NCI-H82 treated with DMSO at 0.1 percent for 48 hours (cell line): ENCODE data around the gene STARD13.

Experiments used
- DNase-seq: peaks from one replicate; lab custom pipeline; 2025; ENCODE audit not compliant: unreplicated experiment; lab: John Stamatoyannopoulos, UW

STARD13 gene

GRCh38 chr13:33204130-33204927, 81.2 kb downstream of the STARD13 start:
- DNase-seq, result no peak

GRCh38 chr13:33202644-33203169, 82.8 kb downstream of the STARD13 start:
- no peak for DNase-seq

GRCh38 chr13:33201659-33202058, 83.9 kb downstream of the STARD13 start:
- DNase-seq, result no peak

DNA sequence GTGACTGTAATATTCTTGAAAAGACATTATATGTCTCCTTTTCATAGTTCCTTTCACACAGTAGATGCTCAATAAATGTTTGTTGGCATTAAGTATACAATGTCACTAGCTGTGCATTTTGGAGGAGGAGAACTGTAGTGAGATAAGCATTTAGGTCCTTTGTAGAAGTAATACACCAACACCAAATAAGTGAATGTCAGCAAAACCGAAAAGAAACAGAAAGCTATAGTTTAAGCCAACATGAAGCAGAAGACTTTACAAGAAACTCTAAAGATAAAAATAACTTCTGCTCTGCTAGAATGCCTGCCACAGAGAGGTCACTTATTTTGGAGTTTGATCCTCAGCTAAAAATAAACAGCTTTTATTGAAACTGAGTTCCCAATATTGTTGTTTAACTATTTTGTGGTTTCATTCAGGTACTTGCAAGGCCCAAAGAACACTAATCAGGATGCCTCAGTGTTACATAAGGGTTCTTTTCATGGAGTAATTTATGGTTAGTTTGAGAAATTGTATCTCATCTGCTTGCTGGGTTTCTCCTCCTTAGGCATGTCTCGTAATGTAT, 86.2 kb downstream of the STARD13 start:
- DNase-seq, result no peak

DNA sequence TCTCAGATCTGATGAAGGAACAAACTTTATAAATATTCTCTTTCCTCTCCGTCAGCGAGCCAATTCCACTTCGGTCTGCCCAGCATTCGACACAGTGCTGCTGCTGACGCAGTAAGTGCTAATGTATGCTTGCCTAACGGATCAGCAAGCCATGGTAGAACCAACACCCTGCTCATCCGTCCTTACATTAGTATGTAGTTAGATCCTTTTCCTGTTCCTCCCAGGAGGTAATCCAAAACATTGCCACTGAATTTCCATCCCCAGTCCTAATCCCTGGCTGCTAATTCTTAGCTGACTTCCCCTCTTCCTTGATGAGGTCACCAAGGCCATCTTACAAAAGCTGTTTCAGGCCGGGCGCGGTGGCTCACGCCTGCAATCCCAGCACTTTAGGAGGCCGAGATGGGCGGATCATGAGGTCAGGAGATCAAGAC, 88.0 kb downstream of the STARD13 start:
- peak; percentile 25 for DNase-seq

DNA sequence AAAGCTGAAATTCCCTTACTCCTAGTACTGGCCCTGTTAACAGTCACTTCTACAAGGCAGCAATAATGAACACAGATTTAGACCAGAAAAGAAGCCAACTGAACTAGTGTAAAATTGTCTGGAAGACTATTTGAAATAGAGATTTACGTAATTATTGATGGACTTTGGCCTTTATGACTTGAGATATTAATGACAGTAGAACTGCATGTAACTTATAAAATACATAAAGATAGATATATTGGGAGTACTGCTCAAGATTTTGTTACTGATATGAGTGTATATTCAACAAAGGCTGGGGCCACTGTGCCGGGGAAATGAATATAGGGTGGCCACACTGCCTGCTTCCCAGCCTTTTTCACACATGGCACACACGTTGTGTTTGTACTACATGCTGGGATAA, 88.8 kb downstream of the STARD13 start:
- DNase-seq, result no peak

GRCh38 chr13:33195693-33196464, 89.7 kb downstream of the STARD13 start:
- no peak for DNase-seq

- no peak for DNase-seq
These were observed 90.5 kb downstream of the STARD13 start for GRCh38 chr13:33194820-33195692.

GRCh38 chr13:33193428-33193974, 92.1 kb downstream of the STARD13 start:
- peak; percentile 59 for DNase-seq

DNA sequence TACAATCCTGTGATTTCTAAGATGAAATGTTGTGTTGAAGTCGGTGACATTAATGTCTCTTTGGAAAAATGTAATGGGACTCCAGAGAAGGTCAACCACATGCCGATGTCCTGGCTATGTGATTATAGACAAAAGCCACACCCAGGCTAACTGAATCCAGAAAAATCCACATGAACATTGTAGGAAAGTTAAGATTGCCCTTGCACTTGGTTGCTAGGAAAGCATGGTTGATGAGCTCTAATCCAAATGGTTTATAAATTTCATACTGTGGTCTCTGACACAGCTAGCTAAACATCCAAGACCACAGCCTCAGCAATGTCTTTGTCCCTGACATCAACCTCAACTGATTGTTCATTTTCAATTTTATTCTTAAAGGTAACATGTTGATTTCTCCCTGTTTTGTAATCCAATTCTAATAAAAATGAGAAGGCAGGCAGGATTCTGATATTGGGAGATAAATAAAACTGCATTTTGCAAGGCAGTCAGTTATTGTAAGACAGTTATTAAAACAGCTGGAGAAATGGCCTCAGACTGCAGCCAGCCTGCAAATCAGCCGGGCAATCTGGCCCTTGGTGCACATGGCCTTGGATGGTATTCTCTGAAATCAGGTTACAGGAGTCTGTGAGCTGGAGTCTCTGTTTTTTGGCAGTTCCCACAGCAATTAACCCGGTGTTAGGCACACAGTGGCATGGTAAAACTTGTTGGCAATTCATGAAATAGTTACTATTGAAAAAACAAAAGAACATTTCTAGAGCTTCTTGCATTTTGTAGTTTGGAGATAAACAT, 93.9 kb downstream of the STARD13 start:
- DNase-seq, result no peak

- no peak for DNase-seq
These were observed 96.1 kb downstream of the STARD13 start for GRCh38 chr13:33189470-33189869.

DNA sequence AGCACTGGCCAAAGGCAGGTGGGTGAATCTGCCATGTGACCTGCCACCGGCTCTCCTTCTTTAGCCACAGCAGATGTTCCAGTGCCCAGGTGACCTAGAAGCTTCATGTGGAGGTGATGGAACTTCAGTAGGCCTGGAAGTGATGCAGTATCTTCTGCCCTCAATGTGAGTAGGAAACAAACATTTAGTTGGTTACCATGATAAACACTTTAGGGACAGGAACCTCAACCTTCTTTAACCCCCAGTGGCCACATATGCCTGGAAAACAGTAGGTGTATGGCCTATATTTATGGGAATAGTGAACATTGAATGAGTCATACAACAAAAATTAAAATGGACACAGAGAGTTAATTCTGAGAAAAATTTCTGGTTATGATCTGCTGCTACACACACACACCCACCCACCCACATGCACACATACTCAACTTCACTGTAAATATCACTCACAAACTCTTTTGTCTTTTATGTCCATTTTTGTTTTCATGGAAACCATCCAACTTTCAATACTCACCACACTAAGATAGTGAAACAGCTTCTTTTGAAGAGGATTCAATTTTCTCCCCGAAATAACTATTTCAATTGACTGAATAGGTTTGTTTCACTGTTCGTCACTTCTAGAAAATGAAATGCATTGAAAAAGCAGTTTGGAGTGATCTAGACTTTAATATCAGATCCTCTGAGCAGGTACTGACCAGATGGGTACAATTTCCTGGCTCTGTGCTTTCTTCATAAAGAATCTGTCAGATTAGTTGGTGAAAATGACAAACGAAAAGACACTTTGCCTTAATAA, 97.3 kb downstream of the STARD13 start:
- DNase-seq, result no peak

- DNase-seq, result no peak
These were observed 98.7 kb downstream of the STARD13 start for GRCh38 chr13:33186861-33187291.

- DNase-seq, result no peak
These were observed 99.7 kb downstream of the STARD13 start for GRCh38 chr13:33185853-33186252.

- no peak for DNase-seq
These were observed 101.0 kb downstream of the STARD13 start for GRCh38 chr13:33184530-33184929.

DNA sequence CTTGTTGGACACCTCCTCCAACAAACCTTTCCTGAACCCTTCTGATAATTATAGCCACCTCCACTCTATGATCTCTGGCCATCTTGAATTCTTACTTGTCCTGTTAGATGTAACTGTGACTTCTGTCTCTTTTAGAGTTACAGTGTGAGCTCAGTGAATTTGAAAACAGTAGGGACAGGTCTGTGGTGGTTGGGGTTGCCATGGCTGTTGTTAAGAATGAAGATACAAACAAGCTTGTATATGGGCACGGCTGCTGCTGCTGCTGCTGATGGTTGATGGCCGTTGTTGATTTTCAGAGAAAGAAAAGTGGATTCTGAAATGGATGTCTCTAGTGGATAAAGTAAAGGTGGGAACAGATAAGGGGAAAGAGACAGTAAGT, 101.5 kb downstream of the STARD13 start:
- no peak for DNase-seq

DNA sequence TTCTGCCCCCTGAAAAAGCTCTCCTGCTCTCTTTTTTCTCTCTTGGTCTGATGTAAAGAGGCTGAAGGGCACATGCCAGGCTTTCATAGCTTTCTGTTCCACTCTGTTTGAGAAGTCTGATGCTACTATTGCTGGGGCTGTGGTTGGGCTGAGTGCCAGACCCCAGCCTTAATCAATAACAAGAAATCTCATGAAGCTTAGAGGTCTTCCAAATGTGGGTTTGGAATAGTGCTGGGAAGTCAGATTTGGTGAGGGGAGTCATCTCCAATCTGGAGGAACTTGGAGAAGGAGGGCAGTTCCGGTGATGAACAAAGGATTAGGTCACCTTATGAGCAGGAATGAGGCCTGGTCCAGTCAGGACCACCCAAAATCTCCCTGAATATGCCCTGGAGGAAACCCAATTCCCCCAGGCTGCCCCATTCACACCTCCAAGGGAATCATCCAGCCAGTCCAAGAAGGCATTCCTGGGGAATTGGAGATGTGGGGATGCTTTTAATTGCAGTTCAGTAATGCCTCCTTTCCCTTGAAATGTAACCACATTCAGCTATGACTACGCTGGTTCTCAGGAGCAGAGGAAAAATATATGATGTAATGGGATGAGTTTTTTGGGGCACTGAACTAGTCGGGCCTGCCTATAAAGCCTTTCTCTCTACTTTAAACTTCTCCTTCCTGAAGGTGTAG, 102.0 kb downstream of the STARD13 start:
- DNase-seq, result no peak

GRCh38 chr13:33182729-33183128, 102.8 kb downstream of the STARD13 start:
- DNase-seq, result no peak
